K562 (cell line): ENCODE data around the gene KIAA0319L.

Experiments
- MYNN ChIP-seq, 2 experiments: sonication (generic); formaldehyde crosslinking in 1 of 2; IDR thresholded peaks; 2 replicates each; pipeline versions ENCODE4 v1.5.0 to v1.6.1; 2016 to 2020; ENCODE audit warnings: antibody characterized with exemption in 1 of 2, missing genetic modification reagents in 1 of 2
- NFE2L1 ChIP-seq: fragments of 450-650 bp; IDR thresholded peaks from 2 replicates; pipeline ENCODE4 v1.6.1; 2016; ENCODE audit warnings: missing genetic modification characterization, low read depth, mild to moderate bottlenecking, missing compliant biosample characterization, moderate library complexity, borderline replicate concordance
- NFYB ChIP-seq: IDR thresholded peaks from 2 replicates; pipeline ENCODE4 v1.6.1; 2011; ENCODE audit warnings: mild to moderate bottlenecking, moderate library complexity; ENCODE audit not compliant: insufficient read length; ENCODE audit errors: extremely low read depth
- PHF20 ChIP-seq: fragments of 450-650 bp; IDR thresholded peaks from 2 replicates; pipeline ENCODE4 v1.6.1; 2018; ENCODE audit not compliant: partially characterized antibody
- RAD21 ChIP-seq, 2 experiments: fragments of 250-450 bp in 1 of 2; fragments of 450-650 bp in 1 of 2; sonication (Bioruptor Pico) in 1 of 2; formaldehyde crosslinking in 1 of 2; IDR thresholded peaks in 1 of 2; conservative IDR thresholded peaks in 1 of 2; 2 replicates each; pipeline versions ENCODE4 v1.4.0 to v1.8.0; 2020 to 2022; ENCODE audit warnings: mild to moderate bottlenecking in 2 of 2, moderate library complexity in 1 of 2
- ZBTB8A ChIP-seq: fragments of 450-650 bp; IDR thresholded peaks from 2 replicates; pipeline ENCODE4 v1.6.1; 2018; ENCODE audit warnings: mild to moderate bottlenecking, moderate library complexity; ENCODE audit not compliant: partially characterized antibody
- ZNF75A ChIP-seq: fragments of 450-650 bp; formaldehyde crosslinking; IDR thresholded peaks from 2 replicates; pipeline ENCODE4 v1.4.0; 2020; ENCODE audit warnings: mild to moderate bottlenecking
- ZNF766 ChIP-seq: fragments of 200-800 bp; sonication (Bioruptor generic); conservative IDR thresholded peaks from 2 replicates; pipeline ENCODE4 v1.6.1; 2016; ENCODE audit warnings: missing genetic modification characterization, missing compliant biosample characterization
- TF ChIP-seq, protein P1 (sequence below): fragments of 450-650 bp; IDR thresholded peaks from 2 replicates; pipeline ENCODE4 v1.6.1; 2017; ENCODE audit warnings: mild to moderate bottlenecking, moderate library complexity
- TF ChIP-seq, protein P2 (sequence below), 2 experiments: fragments of 450-650 bp; formaldehyde crosslinking in 1 of 2; IDR thresholded peaks; 2 replicates each; pipeline versions ENCODE4 v1.4.0 to v1.6.1; 2014 to 2020; ENCODE audit warnings: mild to moderate bottlenecking in 2 of 2, borderline replicate concordance in 1 of 2, low read depth in 1 of 2
- TF ChIP-seq, protein P3 (sequence below): fragments of 250-450 bp; sonication (Bioruptor Pico); IDR thresholded peaks from 2 replicates; pipeline ENCODE4 v1.8.0; 2021; ENCODE audit warnings: borderline replicate concordance, mild to moderate bottlenecking, moderate library complexity; ENCODE audit not compliant: poor library complexity, severe bottlenecking

DNA sequence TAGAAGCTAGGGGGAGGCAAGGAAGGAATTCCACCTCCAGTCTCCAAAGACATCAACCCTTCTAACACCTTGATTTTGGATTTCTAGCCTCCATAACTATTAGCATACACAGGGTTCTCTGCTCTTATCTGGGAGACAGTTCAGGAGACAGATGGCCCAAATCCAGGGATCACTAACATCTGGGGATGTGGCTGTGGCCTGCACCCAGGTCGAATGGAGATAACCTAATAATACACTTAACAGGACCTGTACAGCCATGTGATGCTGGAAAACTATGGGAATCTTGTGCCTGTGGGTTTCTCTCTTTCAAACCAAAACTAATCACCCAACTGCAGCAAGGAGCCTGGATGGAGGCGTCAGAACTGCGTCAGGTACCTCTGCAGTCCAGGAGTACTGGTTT lies 47.6 kb downstream of the KIAA0319L start:
- TF ChIP-seq, protein P1, sequence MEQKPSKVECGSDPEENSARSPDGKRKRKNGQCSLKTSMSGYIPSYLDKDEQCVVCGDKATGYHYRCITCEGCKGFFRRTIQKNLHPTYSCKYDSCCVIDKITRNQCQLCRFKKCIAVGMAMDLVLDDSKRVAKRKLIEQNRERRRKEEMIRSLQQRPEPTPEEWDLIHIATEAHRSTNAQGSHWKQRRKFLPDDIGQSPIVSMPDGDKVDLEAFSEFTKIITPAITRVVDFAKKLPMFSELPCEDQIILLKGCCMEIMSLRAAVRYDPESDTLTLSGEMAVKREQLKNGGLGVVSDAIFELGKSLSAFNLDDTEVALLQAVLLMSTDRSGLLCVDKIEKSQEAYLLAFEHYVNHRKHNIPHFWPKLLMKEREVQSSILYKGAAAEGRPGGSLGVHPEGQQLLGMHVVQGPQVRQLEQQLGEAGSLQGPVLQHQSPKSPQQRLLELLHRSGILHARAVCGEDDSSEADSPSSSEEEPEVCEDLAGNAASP = no peak
- TF ChIP-seq, protein P2, sequence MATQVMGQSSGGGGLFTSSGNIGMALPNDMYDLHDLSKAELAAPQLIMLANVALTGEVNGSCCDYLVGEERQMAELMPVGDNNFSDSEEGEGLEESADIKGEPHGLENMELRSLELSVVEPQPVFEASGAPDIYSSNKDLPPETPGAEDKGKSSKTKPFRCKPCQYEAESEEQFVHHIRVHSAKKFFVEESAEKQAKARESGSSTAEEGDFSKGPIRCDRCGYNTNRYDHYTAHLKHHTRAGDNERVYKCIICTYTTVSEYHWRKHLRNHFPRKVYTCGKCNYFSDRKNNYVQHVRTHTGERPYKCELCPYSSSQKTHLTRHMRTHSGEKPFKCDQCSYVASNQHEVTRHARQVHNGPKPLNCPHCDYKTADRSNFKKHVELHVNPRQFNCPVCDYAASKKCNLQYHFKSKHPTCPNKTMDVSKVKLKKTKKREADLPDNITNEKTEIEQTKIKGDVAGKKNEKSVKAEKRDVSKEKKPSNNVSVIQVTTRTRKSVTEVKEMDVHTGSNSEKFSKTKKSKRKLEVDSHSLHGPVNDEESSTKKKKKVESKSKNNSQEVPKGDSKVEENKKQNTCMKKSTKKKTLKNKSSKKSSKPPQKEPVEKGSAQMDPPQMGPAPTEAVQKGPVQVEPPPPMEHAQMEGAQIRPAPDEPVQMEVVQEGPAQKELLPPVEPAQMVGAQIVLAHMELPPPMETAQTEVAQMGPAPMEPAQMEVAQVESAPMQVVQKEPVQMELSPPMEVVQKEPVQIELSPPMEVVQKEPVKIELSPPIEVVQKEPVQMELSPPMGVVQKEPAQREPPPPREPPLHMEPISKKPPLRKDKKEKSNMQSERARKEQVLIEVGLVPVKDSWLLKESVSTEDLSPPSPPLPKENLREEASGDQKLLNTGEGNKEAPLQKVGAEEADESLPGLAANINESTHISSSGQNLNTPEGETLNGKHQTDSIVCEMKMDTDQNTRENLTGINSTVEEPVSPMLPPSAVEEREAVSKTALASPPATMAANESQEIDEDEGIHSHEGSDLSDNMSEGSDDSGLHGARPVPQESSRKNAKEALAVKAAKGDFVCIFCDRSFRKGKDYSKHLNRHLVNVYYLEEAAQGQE (IDR thresholded peaks at IDR 0.05; ENCODE audit: borderline replicate concordance) = no peak
- TF ChIP-seq, protein P2 (CRISPR knock-in tag; IDR thresholded peaks at IDR 0.05; ENCODE audit: low read depth) = no peak
- TF ChIP-seq RAD21 (CRISPR knock-in tag; conservative IDR thresholded peaks at IDR 0.05 in 1 of 2, IDR thresholded peaks at IDR 0.05 in 1 of 2) (no peak), PHF20 (no peak), ZNF766 (CRISPR knock-in tag) (no peak), ZBTB8A (no peak), MYNN (IDR thresholded peaks at IDR 0.05) (no peak), MYNN (CRISPR knock-in tag; IDR thresholded peaks at IDR 0.05) (no peak), ZNF75A (CRISPR knock-in tag) (no peak), NFYB (no peak), NFE2L1 (tag) (no peak)
- TF ChIP-seq, protein P3, sequence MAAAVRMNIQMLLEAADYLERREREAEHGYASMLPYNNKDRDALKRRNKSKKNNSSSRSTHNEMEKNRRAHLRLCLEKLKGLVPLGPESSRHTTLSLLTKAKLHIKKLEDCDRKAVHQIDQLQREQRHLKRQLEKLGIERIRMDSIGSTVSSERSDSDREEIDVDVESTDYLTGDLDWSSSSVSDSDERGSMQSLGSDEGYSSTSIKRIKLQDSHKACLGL (CRISPR knock-in tag) = no peak
